Measurements from ENCODE around the gene CFD. TPM values are rescaled to one million over a fixed set of nuclear protein-coding genes. Genes with fewer than 3 reads are reported as not detected.
"Not testable (repeated sequence)": the region's sequence is repeated elsewhere in the genome, so short reads cannot be mapped to it uniquely, and the experiment has no call there.

CFD gene
- total RNA-seq, 1 donor from 2014 or later: not detected

GRCh38 chr19:852136-853013, 7.1 kb upstream of the CFD start, which contains the start of gene ELANE:
Gene ELANE, plus strand, starts transcription at chr19:852303. Its CDS starts 26 bp downstream, at chr19:852329.
- no peak for DNase-seq

- DNase-seq: no peak
Observed at GRCh38 chr19:853014-853585, 6.4 kb upstream of the CFD start.

DNA sequence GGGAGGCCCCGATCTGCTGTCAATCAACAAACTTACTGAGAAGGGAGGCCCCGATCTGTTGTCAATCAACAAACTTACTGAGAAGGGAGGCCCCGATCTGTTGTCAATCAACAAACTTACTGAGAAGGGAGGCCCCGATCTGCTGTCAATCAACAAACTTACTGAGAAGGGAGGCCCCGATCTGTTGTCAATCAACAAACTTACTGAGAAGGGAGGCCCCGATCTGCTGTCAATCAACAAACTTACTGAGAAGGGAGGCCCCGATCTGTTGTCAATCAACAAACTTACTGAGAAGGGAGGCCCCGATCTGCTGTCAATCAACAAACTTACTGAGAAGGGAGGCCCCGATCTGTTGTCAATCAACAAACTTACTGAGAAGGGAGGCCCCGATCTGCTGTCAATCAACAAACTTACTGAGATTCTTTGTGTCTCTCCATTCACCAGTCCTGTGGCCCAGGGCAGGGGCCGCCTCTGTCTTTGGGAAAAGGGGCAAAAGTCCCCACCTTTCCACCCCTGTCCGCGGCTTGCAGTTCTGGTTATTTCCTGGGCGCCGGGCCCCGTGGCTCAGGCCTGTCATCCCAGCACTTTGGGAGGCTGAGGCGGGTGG, 5.7 kb upstream of the CFD start:
- not testable (repeated sequence) for DNase-seq

DNA sequence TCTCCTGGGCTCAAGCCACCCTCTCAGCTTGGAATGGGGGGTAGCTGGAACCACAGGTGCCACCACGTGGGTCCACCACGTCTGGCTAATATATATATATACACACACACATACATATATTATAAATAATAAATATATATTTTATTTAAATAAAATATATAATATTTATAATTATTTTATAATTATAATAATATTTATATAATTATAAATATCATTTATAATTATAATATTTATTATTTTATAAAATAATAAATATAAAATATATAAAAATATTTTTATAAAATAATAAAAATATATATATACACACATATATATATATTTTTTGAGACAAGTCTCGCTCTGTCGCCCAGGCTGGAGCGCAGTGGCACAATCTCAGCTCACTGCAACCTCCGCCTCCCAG, 4.9 kb upstream of the CFD start:
- no peak for DNase-seq

- no peak for DNase-seq
Observed at GRCh38 chr19:855142-855541, 4.3 kb upstream of the CFD start.

DNA sequence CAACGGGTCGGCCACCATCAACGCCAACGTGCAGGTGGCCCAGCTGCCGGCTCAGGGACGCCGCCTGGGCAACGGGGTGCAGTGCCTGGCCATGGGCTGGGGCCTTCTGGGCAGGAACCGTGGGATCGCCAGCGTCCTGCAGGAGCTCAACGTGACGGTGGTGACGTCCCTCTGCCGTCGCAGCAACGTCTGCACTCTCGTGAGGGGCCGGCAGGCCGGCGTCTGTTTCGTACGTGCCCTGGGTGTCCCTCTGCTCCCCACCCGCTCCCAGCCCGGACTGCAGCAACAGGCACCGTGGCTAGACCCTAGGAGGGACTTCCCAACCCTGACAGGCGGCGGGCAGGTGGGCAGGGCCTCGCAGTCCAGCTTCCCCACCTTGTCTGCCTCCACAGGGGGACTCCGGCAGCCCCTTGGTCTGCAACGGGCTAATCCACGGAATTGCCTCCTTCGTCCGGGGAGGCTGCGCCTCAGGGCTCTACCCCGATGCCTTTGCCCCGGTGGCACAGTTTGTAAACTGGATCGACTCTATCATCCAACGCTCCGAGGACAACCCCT, 3.8 kb upstream of the CFD start:
- DNase-seq: no peak

DNA sequence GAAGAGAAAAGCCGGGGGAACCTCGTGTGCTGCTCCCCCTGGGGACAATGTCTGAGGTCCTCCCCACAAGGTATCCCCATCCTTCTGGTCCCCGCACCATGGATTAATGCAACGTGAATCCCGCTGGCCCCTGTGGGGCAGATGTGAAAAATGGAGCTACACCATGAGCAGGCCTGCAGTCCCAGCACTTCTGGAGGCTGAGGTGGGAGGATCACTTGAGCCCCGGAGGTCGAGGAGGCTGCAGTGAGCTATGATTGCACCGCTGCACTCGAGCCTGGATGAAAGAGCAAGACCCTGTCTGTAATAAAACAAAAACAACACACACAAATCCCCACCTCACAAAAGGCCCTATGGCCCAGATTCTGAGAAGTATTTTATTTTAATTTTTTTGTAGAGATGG, 1.2 kb upstream of the CFD start:
- no peak for DNase-seq

DNA sequence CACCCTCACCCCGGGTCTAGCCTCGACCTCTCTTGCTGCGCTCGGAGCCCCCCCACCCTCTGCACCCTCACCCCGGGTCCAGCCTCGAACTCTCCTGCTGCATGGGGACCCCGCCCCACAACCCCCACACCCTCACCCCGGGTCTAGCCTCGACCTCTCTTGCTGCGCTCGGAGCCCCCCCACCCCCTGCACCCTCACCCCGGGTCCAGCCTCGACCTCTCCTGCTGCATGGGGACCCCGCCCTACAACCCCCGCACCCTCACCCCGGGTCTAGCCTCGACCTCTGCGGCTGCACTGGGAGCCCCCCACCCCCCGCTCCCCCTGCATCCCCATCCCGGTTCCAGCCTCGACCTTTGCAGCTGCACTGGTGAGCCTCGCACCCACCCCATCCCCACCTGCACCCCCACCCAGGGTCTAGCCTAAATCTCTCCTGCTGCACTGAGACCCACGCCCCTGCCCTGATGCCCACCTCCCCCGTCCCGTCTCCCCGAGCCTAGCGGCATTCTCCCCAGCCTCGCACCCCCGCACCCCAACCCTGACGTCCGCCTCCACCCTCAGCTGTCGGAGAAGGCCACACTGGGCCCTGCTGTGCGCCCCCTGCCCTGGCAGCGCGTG, 1.8 kb downstream of the CFD start:
- DNase-seq: no peak

DNA sequence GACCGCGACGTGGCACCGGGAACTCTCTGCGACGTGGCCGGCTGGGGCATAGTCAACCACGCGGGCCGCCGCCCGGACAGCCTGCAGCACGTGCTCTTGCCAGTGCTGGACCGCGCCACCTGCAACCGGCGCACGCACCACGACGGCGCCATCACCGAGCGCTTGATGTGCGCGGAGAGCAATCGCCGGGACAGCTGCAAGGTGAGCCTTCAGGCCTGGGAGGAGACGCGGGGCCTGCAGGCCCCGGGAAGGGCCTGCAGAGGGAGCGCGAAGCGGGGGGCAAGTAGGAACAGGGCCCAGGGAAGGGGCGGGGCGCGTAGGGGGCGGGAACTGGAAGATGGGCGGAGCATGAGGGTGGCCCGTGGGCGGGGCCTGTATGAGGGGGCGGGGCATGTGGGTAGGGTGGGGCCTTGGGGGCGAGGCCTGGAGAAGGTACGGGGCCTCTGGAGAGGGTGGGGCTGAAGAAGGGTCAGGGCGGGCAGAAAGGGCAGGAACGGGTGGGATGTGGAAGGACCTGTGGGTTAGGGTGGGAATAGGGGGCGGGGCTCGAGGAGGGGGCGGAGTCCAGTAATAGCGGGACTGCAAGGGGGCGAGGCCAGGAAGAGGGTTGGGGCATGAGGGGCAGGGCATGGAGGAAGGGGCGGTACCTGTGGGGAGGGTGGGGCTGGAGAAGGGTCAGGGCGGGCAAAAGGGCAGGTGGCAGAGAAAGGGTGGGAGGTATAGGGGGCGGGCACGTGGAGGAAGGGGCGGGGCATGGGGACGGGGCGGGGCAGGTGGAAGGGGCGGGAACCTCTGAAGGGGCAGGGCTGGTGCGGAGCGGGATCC, 2.5 kb downstream of the CFD start:
- peak; percentile 54 for DNase-seq

DNA sequence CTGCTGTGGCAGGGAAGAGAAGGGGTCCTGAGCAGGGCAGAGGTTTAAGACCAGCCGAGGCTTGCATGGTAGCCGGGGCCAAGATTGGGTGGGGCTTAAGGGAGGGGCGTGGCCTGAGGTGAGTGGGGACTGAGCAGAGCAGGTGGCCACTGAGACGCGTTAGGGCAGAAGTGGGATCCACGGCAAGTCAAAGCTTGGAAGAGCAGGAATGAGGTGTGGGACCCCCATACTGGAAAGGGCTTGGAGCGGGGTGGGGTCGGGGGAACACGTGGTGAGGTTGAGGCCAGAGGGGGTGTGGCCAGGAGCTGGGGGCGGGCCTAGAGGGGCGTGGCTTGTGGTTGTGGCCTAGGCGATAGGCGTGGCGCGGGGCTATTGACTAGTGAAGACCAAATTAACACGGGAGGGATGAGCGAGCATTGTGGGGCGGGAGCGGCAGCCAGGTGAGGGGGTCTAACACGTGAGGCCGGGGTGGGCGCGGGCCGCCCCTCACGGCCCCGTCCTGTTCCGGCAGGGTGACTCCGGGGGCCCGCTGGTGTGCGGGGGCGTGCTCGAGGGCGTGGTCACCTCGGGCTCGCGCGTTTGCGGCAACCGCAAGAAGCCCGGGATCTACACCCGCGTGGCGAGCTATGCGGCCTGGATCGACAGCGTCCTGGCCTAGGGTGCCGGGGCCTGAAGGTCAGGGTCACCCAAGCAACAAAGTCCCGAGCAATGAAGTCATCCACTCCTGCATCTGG, 3.3 kb downstream of the CFD start:
- DNase-seq: peak; percentile 67

DNA sequence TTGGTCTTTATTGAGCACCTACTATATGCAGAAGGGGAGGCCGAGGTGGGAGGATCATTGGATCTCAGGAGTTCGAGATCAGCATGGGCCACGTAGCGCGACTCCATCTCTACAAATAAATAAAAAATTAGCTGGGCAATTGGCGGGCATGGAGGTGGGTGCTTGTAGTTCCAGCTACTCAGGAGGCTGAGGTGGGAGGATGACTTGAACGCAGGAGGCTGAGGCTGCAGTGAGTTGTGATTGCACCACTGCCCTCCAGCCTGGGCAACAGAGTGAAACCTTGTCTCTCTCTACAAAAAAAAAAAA, 3.8 kb downstream of the CFD start:
- no peak for DNase-seq

GRCh38 chr19:866769-867300, 7.4 kb downstream of the CFD start:
- no peak for DNase-seq

DNA sequence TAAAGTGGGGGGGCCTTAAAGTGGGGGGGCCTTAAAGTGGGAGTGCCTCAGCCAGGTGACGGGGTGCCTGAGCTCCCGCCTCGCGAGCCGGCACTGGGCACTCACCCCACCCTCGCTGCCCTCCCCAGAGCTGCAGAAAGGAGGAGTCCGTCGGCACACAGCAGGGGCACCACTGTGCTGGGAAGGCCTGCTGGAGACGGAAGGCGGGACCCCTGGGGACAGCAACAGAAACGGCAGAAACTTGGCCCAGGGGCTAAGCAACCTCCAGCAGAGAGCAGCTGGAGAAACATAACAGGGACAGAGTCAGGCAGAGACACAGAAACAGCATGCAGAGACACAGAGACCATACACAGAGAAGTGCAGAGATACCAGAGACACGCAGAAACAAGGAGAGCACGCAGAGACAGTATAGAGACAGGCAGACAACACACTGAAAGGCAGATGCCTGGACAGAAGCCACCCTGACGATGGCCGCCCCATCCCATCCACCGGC, 7.9 kb downstream of the CFD start:
- DNase-seq: no peak

DNA sequence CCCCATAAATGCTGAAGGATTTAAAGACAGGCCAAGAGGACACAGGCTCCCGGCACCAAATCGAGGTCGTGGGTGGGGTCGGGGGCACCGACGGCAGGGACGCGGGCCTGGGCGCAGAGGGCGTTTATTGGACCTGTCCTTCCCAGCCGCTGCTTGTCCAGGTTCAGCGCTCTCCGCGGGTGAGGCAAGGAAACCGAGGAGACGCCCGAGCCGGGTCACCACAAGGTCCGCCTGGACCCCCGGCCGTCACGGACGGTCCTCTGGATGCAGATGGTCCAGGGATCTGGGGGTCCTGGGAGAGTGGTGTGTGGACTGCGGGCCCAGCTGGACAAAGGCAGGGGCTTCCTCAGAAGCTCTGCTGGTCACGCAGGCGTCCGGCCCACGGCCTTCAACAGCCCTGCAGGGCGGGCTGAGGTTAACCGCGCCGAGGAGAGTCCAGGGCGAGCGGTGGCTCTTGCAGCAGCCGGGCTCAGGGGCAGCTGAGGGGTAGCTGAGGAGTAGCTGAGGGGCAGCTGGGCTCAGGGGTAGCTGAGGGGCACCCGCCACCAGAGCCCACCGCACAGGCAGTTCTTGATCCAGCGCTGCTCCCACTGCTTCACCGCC, 8.5 kb downstream of the CFD start:
- no peak for DNase-seq

DNA sequence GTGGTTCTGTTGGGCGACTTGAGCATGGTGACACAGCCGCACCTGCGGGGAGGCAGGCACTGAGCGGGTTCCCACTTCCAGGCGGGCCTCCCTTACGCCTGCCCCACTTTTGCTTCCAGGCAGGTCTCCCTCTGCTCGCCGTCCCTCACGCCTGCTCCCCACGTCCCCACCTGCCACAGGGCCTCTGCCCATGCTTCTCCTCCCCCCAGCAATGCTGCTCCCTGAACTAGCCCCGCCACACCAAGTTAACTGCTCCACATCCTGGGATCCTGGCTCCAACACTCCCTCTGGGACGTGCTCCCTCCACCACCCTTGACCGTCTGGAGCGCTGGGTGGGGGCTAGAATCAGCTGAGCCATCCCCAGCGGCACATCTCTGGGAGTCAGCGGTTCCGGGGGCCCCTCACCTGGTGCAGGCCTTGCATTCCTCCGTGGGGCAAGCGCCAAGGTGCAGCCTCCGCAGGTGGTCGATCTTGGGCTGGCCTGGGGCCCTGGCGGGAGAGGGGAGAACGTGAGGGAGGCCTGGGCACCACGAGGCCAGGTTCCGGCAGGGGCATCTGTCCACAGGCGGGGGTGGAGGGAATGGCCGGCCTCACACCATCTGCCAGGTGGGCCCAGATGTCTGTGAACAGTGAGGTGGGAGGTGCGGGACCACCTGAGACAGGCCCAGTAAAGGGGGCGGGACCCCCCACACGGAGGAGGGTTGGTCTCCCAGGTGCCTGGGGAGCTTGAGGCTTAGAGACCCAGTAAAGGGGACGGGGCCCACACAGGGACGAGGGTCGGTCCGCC, 9.2 kb downstream of the CFD start:
- no peak for DNase-seq

- DNase-seq: peak; percentile 90
Observed at GRCh38 chr19:869245-870177, 10.0 kb downstream of the CFD start.

DNA sequence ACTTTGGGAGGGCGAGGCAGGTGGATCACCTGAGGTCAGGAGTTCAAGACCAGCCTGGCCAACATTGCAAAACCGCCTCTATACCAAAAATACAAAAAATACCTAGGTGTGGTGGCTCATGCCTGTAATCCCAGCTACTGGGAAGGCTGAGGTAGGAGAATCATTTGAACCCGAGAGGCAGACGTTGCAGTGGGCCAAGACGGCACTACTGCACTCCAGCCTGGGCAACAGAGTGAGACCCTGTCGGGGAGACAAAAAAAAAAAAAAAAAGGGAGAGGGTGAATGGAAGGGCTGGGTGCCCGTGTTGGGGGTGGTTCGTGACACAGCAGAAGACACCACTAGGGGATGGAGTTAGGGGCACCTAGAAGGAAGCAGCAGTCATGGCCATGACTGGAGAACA, 10.8 kb downstream of the CFD start:
- DNase-seq: no peak

GRCh38 chr19:870963-871401, 11.5 kb downstream of the CFD start:
- peak; percentile 32 for DNase-seq

Data from dermis blood vessel endothelial cell (primary cell).